ENCODE data around the gene EXD2.
"Not testable (repeated sequence)": the region's sequence is repeated elsewhere in the genome, so short reads cannot be mapped to it uniquely, and the experiment has no call there.

The EXD2 gene

DNA sequence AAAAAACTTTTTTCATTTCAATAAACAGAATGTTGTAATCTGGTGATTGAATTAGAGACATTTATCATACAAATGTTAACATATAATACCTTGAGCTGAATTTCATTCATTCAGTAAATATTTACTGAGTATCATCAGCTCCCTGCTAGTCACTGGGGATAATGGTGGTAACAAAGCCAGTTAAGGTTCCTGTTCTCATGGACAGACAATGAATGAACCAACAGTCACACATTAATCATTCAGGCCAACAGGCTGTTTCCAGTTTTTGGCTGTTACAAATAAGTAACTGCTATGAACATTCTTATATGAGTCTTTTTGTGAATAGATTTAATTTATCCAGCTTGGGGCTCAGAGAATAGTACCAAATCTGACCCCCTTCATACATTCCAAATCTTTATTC is 13.5 kb downstream of the EXD2 start:
- no peak for DNase-seq

DNA sequence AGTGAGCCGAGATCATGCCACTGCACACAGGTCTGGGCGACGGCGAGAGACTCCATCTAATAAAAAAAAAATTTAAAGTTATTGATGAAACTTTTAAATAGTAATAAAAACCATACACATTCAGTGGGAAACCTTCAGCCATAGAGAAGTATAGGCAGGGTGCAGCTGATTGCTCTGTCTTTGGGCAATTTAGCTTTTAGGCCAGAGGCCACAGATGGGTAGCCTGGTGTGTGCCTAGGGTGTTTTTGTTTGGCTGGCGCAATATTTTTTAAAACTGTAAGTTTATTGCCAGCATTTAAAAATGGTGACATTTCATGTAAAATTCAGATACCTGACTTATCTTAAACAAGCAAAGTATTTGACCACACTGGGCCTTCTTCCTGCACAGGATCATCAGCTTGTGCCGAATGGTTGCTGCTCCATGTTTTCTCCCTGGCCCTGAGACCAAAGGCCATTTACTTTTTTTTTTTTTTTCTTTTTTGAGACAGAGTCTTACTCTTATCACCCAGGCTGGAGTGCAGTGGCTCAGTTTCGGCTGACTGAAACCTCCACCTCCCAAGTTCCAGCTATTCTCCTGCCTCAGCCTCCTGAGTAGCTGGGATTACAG is 16.2 kb downstream of the EXD2 start:
- no peak for DNase-seq

DNA sequence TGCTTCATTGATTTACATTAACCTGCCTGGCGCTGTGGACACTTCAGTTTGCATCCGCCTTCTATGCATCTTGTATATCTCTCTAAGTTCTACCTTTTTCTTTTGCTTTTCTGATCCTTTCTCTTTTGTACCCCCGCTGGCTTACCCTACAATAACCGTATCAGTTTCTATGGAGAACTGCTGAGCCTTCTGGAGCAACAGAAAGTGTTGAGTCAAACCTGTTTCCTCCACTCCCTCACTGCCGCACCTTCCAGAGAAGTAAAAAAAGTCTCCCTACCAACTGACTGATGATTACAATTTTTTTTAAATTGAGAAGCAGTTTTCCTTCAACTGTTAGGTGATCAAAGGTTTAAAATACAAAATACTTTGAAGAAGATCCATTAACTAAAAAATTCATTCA is 17.4 kb downstream of the EXD2 start:
- no peak for DNase-seq

DNA sequence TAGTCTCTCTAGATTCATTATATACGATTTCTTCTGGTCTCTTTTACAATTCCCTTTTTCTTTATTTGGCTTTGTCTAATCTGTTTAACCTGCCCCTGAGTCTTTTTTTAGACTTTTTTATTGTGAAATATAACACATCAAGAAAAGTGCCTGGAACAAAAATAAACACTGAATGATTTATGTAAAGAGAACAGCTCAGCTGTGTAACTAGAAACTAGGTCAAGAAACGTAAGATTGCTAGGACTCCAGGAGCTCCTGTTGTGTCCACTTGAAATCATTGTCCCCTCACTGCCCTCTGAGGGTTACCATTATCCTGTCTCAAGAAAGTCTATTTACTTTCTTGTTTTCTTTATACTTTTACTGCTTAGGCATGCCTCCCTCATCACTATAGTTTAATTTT is 23.1 kb downstream of the EXD2 start:
- no peak for DNase-seq

DNA sequence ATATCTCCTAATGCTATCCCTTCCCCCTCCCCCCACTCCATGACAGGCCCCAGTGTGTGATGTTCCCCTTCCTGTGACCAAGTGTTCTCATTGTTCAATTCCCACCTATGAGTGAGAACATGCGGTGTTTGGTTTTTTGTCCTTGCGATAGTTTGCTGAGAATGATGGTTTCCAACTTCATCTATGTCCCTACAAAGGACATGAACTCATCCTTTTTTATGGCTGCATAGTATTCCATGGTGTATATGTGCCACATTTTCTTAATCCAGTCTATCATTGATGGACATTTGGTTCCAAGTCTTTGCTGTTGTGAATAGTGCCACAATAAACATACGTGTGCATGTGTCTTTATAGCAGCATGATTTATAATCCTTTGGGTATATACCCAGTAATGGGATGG is 26.4 kb downstream of the EXD2 start:
- DNase-seq = not testable (repeated sequence)

GRCh38 chr14:69224946-69225345 is 33.6 kb downstream of the EXD2 start:
- DNase-seq = no peak

GRCh38 chr14:69226178-69226577 is 34.9 kb downstream of the EXD2 start:
- no peak for DNase-seq

- DNase-seq = no peak
Observed at GRCh38 chr14:69226736-69227135, 35.4 kb downstream of the EXD2 start.

- DNase-seq = no peak
Observed at GRCh38 chr14:69231486-69231885, 40.2 kb downstream of the EXD2 start.

GRCh38 chr14:69232388-69232787 is 41.1 kb downstream of the EXD2 start:
- DNase-seq = no peak

GRCh38 chr14:69234106-69234505 is 42.8 kb downstream of the EXD2 start:
- no peak for DNase-seq

GRCh38 chr14:69235708-69236107 is 44.4 kb downstream of the EXD2 start:
- DNase-seq = no peak

- DNase-seq = no peak
Observed at GRCh38 chr14:69237142-69237541, 45.8 kb downstream of the EXD2 start.

DNA sequence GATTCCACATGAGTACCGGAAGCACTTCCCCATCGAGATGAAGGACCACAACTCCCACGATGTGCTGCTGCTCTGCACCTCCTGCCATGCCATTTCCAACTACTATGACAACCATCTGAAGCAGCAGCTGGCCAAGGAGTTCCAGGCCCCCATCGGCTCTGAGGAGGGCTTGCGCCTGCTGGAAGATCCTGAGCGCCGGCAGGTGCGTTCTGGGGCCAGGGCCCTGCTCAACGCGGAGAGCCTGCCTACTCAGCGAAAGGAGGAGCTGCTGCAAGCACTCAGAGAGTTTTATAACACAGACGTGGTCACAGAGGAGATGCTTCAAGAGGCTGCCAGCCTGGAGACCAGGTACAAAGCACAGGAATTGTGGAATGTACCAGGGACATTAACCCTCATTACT is 46.3 kb downstream of the EXD2 start:
- DNase-seq = no peak

DNA sequence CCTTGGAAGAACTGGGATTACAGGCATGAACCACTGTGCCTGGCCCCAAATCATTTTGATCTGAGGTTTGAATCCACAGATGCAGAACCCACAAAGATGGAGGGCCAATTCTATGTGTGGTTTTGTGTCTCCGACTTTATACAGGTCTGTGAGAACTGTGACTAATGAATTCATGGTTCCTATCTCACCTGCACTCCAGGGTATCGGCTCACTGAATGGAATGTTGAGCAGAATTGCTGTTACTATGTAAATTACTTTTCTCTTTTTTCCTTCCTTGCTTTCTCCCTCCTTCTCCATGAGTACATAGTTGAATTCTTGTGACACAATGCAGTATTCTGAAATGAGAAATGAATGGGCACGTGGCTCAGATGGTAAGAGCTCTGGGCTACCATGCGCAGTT is 47.6 kb downstream of the EXD2 start:
- no peak for DNase-seq

DNA sequence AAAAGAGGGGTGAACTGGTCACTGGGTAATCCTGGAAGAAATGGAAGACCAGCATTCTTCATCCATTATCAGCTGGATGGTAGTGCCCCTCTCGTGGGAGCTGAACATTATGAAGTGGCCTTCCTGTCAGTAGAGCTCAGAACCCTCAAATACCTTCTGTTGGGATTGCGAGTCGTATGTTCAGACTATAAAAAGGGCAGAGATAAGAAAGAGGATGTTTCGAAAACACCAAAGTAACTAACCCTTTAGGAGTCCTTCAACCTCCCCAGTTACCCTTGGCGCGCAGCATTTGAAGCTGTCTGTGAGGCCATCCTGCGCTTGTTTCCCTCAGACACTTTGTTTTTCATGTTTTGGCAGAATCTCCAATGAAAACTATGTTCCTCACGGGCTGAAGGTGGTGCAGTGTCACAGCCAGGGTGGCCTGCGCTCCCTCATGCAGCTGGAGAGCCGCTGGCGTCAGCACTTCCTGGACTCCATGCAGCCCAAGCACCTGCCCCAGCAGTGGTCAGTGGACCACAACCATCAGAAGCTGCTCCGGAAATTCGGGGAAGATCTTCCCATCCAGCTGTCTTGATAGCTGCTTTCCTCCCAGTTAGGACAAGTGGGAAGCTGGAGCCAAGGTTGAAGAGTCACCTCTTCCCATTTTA is 49.4 kb downstream of the EXD2 start:
- DNase-seq = no peak

GRCh38 chr14:69241577-69241976 is 50.3 kb downstream of the EXD2 start:
- no peak for DNase-seq

- DNase-seq = peak; percentile 65
Observed at GRCh38 chr14:69242311-69243224, 51.3 kb downstream of the EXD2 start.

DNA sequence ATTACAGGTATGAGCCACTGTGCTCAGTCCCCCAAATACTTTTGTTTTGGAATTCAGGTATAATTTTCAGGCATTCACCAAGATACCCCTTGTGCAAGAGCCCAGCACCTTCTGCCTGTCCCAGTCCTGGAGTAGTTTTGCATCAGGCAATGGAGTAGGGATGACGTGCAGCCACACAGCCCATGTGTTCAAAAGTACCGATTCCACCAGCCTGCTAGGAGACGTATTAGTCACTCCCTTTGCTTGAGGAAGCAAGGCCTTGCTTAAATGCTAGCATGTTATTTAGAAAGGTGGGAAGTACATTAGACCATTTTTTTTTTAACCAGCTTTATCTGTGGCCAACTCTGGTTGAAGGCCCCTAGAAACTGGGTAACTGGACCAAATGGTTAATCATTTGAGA is 53.6 kb downstream of the EXD2 start:
- DNase-seq = no peak

DNA sequence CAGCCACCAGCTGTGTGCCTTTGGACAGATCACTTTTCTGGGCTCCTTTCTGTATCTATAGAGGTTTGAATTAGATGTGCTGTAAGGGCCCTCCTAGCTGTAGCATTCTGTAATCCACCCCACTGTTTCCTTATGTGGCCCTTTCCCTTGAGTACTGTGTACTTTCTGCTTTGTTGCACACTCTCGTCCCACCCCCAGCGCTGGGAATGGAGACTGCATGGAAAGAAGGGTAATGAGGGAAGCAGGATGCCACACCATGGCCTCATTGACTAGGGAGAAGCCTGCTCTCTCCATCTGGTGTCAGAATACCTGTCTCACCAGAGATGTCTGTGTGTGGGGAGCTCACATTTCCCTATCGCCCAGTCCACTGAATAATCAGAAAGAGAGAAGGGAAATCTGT is 55.0 kb downstream of the EXD2 start:
- no peak for DNase-seq

DNA sequence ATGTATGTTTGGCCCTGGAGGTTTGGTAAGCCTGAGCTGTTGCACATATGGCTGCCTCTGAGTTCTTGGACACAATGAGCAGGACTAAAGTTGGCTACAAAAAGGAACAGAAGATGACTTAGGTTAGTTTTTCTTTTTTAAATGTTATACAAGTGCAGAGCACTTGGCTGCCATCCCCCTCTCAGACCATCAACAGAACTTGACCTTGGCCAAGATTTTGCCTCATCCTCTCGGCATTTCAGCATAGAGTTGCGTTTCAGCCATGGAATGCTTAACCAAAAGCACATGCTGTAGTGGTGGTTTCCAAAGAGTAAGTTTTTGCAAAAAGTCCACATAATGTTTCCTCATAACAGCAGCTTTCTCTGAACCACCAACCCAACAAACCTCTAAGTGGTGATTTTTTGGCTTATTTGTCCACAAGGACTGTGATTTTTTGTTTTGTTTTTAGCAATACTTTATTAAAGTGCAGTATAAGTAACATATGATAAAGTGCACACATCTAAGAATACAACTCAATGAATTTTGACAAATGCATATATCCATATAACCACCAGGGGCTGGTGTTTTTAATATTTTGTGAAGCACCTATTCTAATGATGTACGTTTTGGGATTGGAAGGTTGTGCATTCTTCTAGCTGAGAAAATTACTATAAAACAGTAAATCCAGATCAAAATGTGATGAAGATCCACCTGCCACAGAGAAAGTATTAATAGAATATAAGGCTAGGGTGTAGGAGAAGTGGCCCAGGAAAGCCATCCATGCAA is 56.6 kb downstream of the EXD2 start:
- no peak for DNase-seq

DNA sequence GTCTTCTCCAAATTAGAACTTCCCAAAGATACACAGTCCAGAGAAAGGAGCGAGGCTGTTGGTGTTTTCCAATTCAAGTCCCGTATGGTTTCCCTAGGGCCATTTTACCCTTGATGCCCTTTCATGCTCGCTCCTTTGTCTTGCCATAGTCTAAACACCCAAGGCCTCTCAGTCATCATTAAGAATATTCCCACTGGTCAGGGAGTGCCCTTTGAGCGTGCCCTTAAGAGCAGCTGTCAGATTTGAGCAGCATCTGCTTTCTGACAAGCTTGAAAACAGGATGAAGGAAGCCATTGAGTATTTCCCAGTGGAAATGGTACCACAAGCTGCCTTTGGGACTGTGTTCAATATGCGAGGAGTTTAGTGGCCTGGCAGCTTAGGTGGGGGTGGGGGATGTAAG is 58.3 kb downstream of the EXD2 start:
- DNase-seq = no peak

DNA sequence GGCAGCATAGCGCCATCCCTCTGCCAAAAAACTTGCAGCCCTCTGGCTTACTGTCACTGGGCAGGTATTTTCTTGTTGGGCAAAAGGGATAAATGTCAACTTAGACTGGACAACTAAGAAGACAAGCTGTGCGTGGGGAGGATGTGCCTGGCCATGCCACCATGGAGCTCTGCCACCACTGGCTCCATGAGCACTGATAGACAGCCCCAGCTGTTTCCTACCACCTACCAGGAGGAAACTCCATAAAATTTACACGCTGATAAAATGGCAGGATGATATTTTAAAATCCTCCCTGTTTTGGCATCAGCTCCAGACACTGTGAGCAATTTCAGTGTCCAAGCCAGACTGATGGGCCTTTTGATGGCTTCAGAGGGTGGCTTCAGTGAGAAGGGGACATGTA is 61.6 kb downstream of the EXD2 start:
- no peak for DNase-seq

Measured in CD4-positive, alpha-beta T cell treated with Interleukin-21 for 1 hour (primary cell).